NCI-H1694 treated with DMSO at 0.1 percent for 48 hours (cell line): Measurements from ENCODE around the gene RBCK1.
A peak's percentile ranks its signal among the peaks of the same experiment; 100 is the strongest.

Experiments used
- DNase-seq: peaks from one replicate; lab custom pipeline; 2025; lab: John Stamatoyannopoulos, UW

Gene RBCK1

DNA sequence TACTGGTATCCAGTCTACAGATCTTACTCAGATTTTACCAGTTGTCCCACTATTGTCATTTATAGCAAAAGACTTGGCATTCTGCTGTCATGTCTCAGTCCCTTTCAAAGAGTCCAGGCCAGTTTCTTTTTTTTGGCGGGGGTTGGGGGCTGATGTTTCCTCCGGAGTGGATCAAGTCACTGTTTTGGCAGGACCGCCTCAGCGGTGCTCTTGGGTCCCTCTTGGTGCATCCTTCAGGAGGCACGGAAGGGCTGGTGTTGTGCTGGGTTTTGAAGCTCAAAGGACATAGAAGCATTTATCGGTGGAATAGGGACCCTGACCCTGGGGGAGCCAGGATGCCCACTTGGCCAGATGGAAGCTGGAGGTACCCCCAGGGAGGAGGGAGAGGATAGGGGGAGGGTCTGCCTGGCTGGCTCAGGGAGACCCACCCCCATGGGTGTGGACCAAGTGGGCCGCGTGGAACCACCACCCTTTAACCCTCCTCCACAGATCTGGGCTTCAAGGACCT lies 10.8 kb downstream of the RBCK1 start:
- no peak for DNase-seq

DNA sequence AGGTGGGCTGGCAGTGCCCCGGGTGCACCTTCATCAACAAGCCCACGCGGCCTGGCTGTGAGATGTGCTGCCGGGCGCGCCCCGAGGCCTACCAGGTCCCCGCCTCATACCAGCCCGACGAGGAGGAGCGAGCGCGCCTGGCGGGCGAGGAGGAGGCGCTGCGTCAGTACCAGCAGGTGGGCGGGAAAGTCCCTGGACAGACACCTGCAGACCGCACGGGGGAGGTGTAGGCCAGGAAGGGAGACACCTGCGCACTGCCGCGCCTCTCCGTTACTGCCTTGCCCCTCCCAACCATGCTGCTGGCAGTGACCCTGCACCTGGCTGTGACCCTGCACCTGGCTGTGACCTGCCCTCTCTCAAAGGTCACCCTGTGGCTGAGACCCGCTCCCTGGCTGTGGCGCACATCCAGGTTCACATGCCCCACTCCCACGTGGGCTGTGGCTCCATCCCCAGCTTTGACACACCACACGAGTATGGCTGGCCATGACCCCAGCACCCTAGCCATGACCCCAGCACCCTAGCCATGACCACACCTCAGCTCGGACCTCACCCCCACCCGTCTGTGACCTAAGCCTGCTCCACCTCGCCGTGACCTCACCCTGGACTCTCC lies 11.6 kb downstream of the RBCK1 start:
- no peak for DNase-seq

DNA sequence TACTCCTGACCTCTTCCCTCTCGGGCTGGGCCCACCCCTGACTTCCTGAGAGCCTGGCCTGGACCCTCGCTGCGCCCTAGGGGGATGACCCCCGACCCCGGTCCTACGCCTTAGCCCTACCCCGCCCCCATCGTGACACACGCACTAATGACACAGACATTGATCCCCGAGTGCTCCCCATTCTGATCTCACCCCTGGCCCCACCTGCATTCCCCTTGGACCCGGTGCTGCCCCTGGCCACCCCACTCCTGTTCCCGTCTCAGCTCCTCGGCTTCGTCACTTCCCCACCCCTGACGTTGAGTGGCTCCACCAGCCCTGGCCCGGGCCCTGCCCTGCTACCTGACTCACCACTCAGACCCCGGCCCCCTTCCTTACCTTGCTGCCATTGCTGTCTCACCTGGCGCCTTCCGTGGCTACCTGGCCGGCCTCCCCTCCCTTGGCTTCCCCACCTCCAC lies 12.1 kb downstream of the RBCK1 start:
- DNase-seq = no peak

DNA sequence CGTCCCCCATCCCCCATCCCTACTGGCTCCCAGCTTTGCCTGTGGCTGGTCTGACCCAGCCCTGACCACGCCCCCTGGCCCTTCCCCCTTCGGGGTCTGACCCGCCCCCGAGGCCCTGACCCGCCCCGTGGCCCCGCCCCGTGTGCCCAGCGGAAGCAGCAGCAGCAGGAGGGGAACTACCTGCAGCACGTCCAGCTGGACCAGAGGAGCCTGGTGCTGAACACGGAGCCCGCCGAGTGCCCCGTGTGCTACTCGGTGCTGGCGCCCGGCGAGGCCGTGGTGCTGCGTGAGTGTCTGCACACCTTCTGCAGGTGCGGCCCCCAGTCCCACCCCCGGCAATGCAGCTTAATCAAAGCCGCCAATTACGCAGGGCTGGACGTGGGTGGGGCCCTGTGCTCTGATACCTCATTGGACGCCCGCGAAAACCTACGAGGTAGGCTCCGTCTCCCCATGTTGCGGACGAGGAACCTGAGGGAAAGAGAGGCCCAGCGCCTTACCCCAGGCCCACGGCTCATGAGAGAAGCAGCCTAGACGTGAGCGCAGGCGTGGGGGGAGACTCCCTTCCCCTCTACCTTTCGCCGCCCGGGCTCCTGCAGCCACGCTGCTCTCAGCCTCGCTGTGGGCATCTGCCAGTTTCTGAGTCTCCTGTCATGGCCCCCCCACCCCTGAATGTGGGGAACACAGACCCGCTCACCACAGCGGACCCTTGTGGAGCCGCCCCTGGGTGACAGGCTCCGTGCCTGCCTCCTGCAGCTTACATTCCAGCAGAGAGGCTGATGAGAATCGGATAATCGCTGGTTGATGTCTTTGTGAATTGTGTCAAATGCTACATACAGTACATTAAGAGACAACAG lies 12.8 kb downstream of the RBCK1 start:
- DNase-seq = no peak

DNA sequence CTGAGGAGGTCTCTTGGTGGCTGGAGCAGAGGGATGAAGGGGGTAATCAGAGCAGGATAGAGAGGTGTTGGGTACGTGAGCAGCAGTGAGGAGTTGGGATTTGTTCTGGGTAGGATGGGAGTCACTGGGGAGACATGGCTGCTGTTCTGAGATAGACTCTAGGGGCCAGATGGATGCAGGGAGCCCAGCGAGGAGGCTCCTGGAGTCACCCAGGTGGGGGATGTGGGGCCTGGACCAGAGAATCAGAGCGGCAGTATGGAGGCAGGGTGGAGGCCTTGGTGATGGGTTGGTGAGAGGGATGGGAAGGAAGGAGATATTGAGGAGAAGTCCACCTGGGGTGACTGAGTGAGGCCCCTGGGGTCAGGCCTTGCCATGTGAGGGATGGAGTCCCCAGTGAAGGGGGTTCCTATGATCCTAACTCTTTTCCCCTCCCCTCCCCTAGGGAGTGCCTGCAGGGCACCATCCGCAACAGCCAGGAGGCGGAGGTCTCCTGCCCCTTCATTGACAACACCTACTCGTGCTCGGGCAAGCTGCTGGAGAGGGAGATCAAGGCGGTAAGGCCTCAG lies 13.7 kb downstream of the RBCK1 start:
- DNase-seq = no peak

DNA sequence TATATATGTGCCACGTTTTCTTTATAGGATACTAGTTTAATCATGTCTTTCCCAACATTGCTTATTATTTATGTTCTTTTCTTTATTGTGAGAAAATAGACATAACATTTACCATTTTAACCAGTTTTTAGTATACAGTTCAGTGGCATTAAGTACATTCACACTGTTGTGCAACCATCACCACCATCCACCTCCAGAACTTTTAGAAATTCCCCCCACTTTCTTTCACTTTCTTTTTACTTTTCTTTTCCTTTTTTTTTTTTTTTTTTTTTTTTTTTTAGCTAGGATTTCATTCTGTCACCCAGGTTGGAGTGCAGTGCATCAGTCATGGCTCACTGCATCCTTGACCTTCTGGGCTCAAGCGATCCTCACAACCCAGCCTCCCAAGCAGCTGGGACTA lies 18.5 kb downstream of the RBCK1 start:
- no peak for DNase-seq

DNA sequence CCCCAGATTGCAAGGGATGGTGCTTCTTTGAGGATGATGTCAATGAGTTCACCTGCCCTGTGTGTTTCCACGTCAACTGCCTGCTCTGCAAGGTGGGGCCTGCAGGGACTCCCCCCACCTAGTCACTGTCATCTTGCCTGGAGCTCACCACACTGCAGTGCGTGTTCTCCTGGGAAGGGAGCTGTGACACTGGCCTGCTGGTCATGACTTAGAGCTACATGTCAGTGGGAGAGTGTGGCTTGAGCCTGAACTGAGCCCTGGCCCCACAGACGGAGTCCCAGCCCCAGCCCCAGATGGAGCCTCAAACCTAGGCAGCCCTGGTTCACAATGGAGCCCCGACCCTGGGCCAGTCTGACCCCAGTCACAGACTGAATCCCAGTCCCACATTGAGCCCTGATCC lies 19.3 kb downstream of the RBCK1 start:
- no peak for DNase-seq

DNA sequence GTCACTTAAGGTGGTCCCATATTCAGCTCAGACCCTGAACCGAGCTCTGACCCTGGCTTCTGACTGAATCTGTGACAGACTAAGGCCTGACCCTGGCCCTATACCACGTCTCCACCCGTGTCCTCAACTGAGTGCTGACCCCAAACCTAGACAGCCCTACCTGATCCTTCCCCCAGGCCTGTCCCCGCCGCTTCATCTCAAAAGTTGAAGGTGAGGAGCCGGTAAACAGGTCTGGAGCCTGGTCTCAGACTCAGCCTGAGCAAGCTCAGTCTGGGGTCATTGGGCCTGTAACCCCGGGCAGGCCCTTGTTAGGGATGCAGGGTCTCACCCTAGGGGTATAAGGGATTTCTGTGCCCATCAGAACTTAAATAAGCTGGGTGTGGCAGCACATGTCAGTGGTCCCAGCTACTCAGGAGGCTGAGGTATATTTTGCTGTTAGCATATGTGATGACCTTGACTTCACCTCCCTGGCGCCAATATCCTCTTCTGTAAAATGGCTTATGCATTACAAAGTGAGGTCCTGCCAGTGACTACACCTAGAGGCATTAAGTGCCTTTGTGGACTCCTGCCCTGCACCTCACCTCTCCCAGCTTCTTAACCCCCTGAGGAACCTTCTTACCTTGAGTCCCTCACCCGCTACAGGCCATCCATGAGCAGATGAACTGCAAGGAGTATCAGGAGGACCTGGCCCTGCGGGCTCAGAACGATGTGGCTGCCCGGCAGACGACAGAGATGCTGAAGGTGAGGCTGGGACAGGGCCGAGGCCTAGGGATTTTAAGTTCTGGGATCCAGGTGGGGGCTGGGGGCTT lies 20.0 kb downstream of the RBCK1 start:
- no peak for DNase-seq

DNA sequence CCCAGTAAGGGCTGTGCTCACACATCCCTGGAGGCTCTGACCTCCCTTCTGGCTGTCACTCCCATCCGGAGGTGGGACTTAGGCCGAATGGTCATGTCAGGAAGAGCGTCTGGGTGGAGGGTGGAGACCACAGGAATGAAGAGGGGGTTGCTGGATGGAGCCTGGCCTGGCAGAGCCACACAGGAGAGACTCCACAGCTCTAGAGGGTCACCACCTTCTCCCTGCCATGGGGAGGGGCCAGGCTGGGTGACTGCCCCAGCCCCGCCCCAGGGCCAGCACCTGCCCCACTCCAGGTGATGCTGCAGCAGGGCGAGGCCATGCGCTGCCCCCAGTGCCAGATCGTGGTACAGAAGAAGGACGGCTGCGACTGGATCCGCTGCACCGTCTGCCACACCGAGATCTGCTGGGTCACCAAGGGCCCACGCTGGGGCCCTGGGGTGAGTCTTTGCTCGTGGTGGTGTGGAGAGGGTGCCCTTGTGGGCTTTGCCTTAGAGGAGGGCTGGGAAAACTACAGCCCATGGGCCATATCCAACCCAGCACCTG lies 20.6 kb downstream of the RBCK1 start:
- DNase-seq = no peak

DNA sequence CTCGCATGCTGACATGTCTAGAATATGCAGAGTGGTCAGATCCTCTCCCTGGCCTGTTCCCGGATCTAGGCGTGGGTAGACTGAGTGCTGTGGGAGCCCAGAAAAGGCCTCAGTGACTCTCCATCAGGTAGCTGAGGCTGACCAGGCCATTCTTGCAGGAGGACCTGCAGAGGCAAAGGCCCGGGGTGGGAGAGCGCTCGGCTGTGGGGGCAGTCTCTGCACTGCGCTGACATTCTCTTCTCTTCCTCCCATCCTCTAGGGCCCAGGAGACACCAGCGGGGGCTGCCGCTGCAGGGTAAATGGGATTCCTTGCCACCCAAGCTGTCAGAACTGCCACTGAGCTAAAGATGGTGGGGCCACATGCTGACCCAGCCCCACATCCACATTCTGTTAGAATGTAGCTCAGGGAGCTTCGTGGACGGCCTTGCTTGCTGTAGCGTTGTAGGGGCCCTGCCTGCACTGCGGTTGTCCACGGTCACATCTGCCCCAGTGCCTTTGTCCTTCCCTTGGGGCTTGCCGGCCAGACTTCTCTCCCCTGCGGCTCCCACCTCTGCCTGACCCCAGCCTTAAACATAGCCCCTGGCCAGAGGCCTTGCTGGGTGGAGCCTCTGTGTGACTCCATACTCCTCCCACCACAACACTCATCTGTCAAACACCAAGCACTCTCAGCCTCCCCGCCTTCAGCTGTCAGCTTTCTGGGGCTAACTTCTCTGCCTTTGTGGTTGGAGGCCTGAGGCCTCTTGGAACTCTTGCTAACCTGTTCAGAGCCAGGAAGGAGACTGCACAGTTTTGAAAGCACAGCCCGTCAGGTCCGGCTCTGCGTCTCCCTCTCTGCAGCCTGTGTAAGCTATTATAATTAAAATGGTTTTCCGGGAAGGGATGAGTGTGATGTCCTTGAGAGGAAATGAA lies 22.2 kb downstream of the RBCK1 start:
- DNase-seq = no peak

DNA sequence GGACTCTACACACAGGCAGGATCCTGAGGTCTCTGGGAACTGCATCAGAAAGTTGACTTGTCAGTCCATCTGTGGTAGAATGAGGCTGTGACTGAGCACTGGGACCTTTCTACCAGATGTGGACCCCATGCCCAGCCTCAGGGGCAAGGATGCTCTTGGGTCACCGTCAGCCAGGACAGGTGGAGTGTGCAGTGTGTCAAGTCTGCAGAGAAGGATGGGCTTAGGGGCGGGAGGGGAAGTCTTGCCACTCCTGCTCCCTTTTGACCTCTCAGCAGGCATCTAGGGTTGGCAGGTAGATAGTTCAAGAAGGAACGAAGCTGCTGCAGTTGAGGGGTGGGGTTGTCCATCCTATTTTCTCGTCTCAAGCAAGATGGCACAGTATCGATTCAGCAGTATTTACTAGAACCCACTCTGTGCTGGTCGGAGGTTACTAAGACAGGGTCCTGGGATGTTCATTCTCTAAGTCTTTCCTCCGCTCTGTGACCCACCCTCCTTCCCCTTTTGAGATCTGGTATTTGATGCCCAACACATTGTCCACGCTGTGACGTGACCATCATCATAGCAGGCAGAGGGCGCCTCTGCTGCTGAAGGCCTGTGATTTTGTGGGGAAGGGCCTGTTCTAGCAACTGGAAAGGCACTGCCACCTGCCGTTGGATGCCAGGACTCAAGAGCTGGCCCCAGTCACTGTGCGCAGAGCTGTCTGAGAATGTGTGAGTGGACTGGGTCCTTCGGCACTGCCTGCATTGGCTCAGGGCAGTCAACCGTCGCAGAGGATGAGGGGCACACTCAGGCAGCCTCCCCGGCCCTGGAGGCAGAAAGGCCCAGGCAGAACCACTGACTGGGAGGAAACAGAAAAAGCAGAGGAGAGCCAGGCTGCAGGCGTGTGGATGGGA lies 23.2 kb downstream of the RBCK1 start:
- DNase-seq = peak; percentile 55

DNA sequence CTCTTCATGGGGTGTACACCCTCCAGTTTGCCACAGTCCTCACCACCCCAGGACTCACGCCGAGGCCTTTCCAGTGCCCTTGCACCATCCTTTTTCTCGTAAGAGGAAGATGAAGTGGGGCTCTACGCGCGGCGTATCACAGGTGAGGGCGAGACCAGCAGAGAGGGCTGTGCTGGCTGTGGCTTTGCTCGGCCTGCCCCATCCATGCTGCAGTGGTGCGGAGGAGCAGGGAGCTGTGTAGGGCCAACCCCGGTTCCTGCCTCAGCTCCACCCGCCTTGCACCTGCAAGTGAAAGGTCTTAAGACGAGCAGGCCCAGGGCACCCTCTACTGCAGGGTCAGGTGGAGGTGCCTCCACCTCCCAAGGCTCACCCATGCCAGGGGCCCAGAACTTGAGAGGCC lies 24.1 kb downstream of the RBCK1 start:
- DNase-seq = no peak

DNA sequence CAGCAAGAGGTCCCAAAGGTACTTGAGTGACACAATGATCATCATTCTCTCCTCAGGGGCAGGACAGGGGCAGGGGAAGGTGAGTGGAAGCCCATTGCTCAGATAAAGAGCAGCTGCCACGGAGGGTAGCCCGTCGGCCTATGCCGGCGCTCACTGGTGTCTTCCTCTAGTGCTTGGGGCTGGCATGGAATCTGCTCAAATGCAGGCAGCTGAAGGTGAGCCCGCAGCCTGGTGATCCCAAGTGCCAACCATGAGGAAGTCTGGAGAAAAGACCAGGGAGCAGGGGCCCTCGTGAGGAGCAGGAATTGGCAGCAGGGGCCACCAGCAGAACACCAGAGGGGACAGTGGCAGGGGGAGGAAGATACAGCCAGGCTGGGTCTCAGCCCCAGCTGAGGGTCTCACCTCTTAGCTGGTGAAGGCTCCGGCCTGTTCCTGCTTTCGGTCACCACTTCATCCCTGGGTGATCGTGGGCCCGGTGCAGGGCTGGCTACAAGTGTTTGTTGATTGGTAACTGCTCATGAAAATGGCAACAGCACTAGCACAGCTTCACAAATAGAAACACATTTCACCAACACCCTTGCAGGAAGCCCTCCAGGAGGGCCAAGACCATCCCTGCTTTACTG lies 24.7 kb downstream of the RBCK1 start:
- no peak for DNase-seq

DNA sequence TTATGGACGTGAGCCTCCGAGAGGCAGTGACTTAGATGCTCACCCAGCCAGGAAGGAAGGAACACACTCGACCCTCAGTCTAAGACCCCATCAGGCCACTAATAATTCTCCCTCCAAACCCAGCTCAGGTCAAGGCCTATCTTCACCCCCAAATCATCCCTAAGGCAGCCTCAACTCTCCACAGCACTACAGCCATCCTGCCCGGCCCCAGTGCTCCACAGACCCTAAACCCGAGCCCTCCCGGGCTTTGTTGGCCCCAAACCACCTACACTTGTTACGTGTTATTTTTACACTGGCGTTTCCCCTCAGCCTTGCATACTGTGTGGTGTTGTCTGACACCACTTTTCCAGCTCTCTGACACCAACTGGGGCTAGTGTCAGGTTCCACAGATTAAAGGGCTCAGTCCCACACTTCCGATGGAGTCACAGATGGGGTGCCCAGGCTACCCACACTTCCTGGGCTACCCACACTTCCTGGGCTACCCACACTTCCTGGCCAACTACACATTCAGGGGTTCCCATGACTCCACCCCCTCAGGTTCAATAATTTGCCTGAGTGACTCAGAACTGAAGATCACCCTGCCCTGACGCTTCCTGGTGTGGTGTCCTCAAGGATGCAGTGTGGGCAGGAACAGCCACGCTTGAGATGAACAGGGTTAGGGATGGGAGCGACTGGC lies 25.3 kb downstream of the RBCK1 start:
- DNase-seq = no peak

DNA sequence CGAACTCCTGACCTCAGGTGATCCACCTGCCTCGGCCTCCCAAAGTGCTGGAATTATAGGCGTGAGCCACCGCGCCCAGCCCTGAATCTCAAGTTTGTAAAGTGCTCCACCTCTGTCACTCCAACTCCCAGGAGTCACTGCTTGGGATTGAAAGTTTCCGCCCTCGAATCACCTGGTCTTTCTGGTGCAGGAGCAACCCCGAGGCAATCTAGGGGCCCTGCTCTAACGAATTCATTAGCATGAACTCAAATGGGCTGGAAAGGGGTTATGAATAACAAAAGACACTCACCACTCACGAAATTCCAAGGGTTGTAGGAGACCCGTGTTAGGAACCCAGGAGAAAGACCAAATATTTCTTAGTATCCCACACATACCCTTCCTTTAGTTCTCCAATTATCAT lies 26.1 kb downstream of the RBCK1 start:
- no peak for DNase-seq

DNA sequence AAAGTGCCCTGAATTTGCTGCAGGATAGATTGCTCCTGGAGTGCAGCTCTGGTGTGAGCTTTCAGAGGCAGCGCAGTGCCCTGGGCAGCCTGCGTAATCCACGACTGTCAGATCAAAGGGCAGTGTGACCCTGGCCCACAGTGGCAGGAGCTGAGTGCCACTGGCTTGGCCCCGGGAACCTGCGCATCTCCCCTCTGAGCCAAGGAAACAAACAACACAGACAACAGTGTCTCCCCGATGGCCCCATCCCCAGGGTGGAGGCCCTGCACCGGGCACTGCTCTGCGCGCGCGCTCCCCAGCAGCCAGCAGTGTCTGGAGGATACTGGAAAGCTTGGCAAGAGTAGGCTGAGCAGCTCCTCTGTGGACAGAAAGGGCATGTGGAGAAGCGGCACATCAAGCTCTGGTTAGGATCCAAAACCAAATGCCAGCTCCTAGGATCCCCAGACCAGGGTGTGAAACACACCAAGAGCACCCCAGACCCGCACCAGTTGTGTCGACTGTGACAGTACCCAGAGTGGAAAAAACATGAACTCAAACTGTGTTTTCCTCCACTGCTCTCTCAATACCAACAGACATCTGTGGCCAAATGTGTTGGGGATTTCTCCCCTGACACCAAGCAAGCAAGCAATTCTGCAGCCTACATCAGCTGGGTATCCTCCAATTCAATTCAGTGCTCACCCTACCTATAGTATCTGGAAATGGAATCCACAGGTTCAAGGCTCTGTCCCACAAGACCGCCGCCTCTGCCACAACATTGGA lies 26.7 kb downstream of the RBCK1 start:
- DNase-seq = no peak

DNA sequence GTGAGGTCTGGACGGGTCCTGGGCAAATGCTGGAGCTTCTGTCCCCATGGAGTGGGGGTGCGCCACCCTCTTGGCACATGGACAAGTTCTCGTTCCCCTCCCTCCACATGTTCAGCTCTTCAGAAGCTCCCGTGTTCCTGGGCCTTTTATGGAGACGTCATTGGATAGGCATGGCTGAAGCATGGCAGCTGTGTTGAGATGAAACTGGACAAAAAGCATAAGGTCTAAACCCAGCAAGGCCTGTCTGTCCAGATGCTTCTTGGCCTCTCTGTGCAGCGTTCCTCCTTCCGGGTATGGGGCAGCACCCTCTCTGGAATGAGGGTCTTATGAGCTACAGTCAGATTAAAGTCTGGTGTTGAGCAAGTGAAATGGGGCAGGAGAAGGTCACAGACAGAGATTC lies 27.5 kb downstream of the RBCK1 start:
- no peak for DNase-seq

DNA sequence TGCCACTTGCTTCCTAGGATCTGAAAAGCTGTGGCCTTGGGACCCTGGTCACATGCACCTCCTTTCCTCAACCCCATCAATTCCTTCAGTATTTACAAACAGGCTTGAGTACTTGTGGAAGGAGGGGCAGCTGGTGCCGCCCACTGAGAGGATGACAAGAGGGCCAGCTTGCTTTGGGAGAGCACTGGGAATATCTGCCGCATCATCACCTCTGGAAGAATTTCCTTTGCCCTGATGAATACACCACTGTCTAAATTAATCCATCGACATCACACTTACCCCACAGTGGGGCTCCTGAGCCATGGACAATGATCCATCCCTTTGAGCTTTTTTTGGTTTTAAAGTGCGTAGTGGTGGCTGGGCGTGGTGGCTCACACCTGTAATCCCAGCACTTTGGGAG lies 28.4 kb downstream of the RBCK1 start:
- DNase-seq = no peak
